Measurements from ENCODE around the gene FRMD7. TPM values are rescaled to one million over a fixed set of nuclear protein-coding genes. Genes with fewer than 3 reads are reported as not detected.
"Not testable (repeated sequence)": the region's sequence is repeated elsewhere in the genome, so short reads cannot be mapped to it uniquely, and the experiment has no call there.

The FRMD7 gene
- total and polyA plus RNA-seq, 5 donors from 2014 or later: not detected

DNA sequence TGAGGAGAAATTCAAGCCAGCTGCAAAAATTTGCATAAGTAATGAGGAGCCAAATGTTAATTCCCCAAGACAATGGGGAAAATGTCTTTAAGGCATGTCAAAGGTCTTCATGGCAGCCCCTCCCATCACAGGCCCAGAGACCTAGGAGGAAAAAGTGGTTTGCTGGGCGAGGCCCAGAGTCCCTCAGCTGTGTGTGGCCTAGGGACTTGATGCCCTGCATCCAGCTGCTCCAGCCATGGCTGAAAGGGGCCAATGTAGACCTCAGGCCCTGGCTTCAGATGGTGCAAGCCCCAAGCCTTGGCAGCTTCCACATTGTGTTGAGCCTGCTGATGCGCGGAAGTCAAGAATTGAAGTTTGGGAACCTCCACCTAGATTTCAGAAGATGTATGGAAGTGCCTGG lies 35.3 kb upstream of the FRMD7 start:
- not testable (repeated sequence) for H3K4me3 ChIP-seq (ENCODE audit: low read depth, low read length); H3K4me1 ChIP-seq (ENCODE audit: control insufficient read depth, insufficient read depth, low read length, poor library complexity, severe bottlenecking); H3K27me3 Mint-ChIP-seq; DNase-seq; H3K9me3 Mint-ChIP-seq; H3K9me3 ChIP-seq (ENCODE audit: control insufficient read depth in 2 of 2, low read length in 2 of 2); H3K27ac ChIP-seq (ENCODE audit: insufficient read depth, low read length, poor library complexity, severe bottlenecking); H3K4me1 Mint-ChIP-seq; H3K27ac Mint-ChIP-seq; ATAC-seq (ENCODE audit: low read depth in 2 of 2); H3K36me3 ChIP-seq (ENCODE audit: control insufficient read depth, insufficient read depth, low read length); H3K27me3 ChIP-seq (ENCODE audit: control insufficient read depth, insufficient read depth, low read length); H3K36me3 Mint-ChIP-seq; H3K4me3 Mint-ChIP-seq

DNA sequence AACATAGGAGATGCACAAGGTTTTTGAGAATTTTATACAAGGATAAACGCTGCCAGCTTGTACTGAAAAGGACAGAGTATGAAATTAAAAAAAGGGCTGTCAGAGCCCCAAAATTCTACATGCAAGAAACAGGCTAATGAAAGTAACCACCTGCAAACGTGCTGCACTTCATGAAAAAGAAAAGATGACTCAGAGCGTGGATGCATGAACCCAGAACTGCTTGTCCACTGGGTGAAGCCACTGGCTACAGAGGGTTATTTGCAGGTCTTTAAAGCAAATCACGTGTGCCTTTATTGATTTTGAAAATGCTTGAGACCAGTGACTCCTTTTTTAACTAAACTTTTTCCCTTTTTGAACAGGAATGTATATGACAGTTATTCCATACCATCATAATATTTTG lies 25.3 kb upstream of the FRMD7 start:
- Histone ChIP-seq H3K9me3 (ENCODE audit: control insufficient read depth in 2 of 2, low read length in 2 of 2) (no peaks in the 10 kb centered on the region), H3K36me3 (ENCODE audit: control insufficient read depth, insufficient read depth, low read length) (no peaks in the 10 kb centered on the region), H3K27me3 (ENCODE audit: control insufficient read depth, insufficient read depth, low read length) (peaks cover 3% of the 10 kb centered on the region), H3K4me1 (ENCODE audit: control insufficient read depth, insufficient read depth, low read length, poor library complexity, severe bottlenecking) (no peaks in the 10 kb centered on the region), H3K4me3 (ENCODE audit: low read depth, low read length) (no peak overlapping the region), H3K27ac (ENCODE audit: insufficient read depth, low read length, poor library complexity, severe bottlenecking) (no peak overlapping the region)
- no peaks in the 10 kb centered on the region for H3K4me1 Mint-ChIP-seq
- H3K9me3 Mint-ChIP-seq: no peaks in the 10 kb centered on the region
- H3K27me3 Mint-ChIP-seq: peaks cover 13% of the 10 kb centered on the region
- no peak overlapping the region for H3K4me3 Mint-ChIP-seq
- DNase-seq (no peak), ATAC-seq (ENCODE audit: low read depth in 2 of 2) (no peak)
- no peak overlapping the region for H3K27ac Mint-ChIP-seq
- H3K36me3 Mint-ChIP-seq: no peaks in the 10 kb centered on the region

DNA sequence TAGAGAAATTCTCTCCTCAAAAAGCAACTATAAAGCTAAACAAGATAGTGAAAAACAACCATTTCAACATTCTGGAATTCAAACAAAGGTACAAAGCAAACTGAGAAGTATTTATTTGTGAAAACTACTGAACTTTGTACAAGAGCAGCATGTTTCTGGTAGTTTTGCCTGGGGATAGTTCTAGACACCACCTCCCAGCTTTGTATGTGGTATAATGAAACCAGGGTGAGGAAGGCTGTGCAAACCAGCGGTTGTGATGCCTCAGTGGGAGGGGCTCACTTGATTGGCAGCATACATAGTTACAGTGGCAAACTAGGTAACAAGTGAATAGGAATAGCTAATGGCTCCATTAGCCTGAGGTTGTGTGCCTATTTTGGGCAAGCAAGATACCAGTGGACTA lies 18.6 kb upstream of the FRMD7 start:
- no peaks in the 10 kb centered on the region for H3K36me3 ChIP-seq (ENCODE audit: control insufficient read depth, insufficient read depth, low read length)
- no peaks in the 10 kb centered on the region for H3K9me3 ChIP-seq (ENCODE audit: control insufficient read depth in 2 of 2, low read length in 2 of 2)
- H3K4me1 ChIP-seq (ENCODE audit: control insufficient read depth, insufficient read depth, low read length, poor library complexity, severe bottlenecking): no peaks in the 10 kb centered on the region
- Mint-ChIP-seq H3K27me3 (peaks cover 32% of the 10 kb centered on the region), H3K27ac (no peak overlapping the region), H3K4me1 (no peaks in the 10 kb centered on the region), H3K36me3 (no peaks in the 10 kb centered on the region), H3K4me3 (no peak overlapping the region), H3K9me3 (no peaks in the 10 kb centered on the region)
- DNase-seq (no peak), ATAC-seq (ENCODE audit: low read depth in 2 of 2) (no peak)
- H3K4me3 ChIP-seq (ENCODE audit: low read depth, low read length): no peak overlapping the region
- no peak overlapping the region for H3K27ac ChIP-seq (ENCODE audit: insufficient read depth, low read length, poor library complexity, severe bottlenecking)
- peaks cover 8% of the 10 kb centered on the region for H3K27me3 ChIP-seq (ENCODE audit: control insufficient read depth, insufficient read depth, low read length)

DNA sequence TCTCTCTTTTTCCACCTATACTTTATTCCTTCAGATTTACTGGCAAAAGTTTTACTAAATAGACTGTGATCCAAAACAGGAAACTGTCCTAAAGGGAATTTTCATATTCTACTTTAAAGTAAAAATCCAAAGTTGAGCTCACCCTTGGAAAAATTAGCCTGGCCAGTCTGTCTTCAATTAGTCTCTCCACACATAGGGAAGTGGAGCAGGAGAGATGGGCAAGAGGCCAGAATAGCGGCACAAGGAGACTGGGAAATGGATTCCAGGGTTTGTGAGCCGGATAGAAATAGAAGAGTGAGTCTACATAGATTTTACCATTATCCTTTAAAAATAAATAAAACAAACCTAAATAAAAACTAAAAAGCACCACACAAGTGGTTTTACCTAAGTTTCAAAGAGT lies 16.2 kb upstream of the FRMD7 start:
- Mint-ChIP-seq H3K9me3 (no peaks in the 10 kb centered on the region), H3K27me3 (peaks cover 25% of the 10 kb centered on the region), H3K36me3 (no peaks in the 10 kb centered on the region), H3K4me3 (no peak overlapping the region), H3K27ac (no peak overlapping the region), H3K4me1 (no peaks in the 10 kb centered on the region)
- no peak for DNase-seq
- no peak for ATAC-seq (ENCODE audit: low read depth in 2 of 2)
- H3K27ac ChIP-seq (ENCODE audit: insufficient read depth, low read length, poor library complexity, severe bottlenecking): no peak overlapping the region
- no peaks in the 10 kb centered on the region for H3K4me1 ChIP-seq (ENCODE audit: control insufficient read depth, insufficient read depth, low read length, poor library complexity, severe bottlenecking)
- H3K36me3 ChIP-seq (ENCODE audit: control insufficient read depth, insufficient read depth, low read length): no peaks in the 10 kb centered on the region
- no peak overlapping the region for H3K4me3 ChIP-seq (ENCODE audit: low read depth, low read length)
- peaks cover 5% of the 10 kb centered on the region for H3K27me3 ChIP-seq (ENCODE audit: control insufficient read depth, insufficient read depth, low read length)
- H3K9me3 ChIP-seq (ENCODE audit: control insufficient read depth in 2 of 2, low read length in 2 of 2): no peaks in the 10 kb centered on the region

DNA sequence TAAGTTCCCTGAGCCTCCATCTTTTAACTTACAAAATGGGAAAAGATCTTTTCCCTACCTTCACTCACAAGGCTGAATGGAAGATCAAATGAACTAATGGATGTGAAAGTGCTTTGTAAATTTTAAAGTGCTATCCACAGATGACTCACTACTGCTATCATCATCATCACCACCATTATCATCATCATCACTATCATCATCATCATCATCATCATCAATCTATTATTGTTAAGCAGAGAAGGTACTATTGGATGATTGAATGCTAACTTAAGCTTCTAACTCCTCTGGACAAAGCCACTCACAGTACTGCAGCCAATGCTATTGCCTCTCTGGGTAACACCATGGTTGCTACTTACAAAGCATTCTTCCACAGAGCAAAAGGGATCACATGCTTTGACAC lies 1.9 kb downstream of the FRMD7 start:
- Mint-ChIP-seq H3K27me3 (peaks cover 8% of the 10 kb centered on the region), H3K4me1 (no peaks in the 10 kb centered on the region), H3K9me3 (no peaks in the 10 kb centered on the region), H3K27ac (no peak overlapping the region), H3K36me3 (no peaks in the 10 kb centered on the region), H3K4me3 (no peak overlapping the region)
- Histone ChIP-seq H3K9me3 (ENCODE audit: control insufficient read depth in 2 of 2, low read length in 2 of 2) (no peaks in the 10 kb centered on the region), H3K27me3 (ENCODE audit: control insufficient read depth, insufficient read depth, low read length) (no peaks in the 10 kb centered on the region), H3K36me3 (ENCODE audit: control insufficient read depth, insufficient read depth, low read length) (no peaks in the 10 kb centered on the region), H3K4me3 (ENCODE audit: low read depth, low read length) (no peak overlapping the region), H3K27ac (ENCODE audit: insufficient read depth, low read length, poor library complexity, severe bottlenecking) (no peak overlapping the region), H3K4me1 (ENCODE audit: control insufficient read depth, insufficient read depth, low read length, poor library complexity, severe bottlenecking) (no peaks in the 10 kb centered on the region)
- no peak for DNase-seq
- ATAC-seq (ENCODE audit: low read depth in 2 of 2): no peak

DNA sequence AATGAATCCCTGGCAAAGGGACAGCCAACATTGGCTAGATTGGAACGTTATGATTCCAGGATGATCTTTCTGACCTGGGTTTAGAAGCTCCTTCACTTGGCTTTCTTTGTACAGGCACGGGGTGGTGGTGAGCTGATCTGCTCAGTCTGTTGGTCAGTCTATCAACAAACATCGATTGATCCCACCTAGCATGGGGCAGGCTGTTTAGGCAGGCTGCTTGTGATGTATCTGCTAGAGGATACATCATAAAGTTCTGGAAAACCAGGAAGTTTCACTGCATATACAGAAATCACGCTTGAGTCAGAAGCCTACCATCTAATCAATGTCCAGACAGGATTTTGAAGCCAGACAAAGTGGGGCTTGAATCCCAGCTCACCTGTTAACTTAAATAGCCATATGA lies 6.9 kb downstream of the FRMD7 start:
- Mint-ChIP-seq H3K9me3 (no peaks in the 10 kb centered on the region), H3K27ac (no peak overlapping the region), H3K4me1 (no peaks in the 10 kb centered on the region), H3K36me3 (no peaks in the 10 kb centered on the region), H3K4me3 (no peak overlapping the region), H3K27me3 (no peaks in the 10 kb centered on the region)
- no peaks in the 10 kb centered on the region for H3K27me3 ChIP-seq (ENCODE audit: control insufficient read depth, insufficient read depth, low read length)
- ATAC-seq (ENCODE audit: low read depth in 2 of 2): no peak
- no peaks in the 10 kb centered on the region for H3K36me3 ChIP-seq (ENCODE audit: control insufficient read depth, insufficient read depth, low read length)
- H3K27ac ChIP-seq (ENCODE audit: insufficient read depth, low read length, poor library complexity, severe bottlenecking): no peak overlapping the region
- no peaks in the 10 kb centered on the region for H3K4me1 ChIP-seq (ENCODE audit: control insufficient read depth, insufficient read depth, low read length, poor library complexity, severe bottlenecking)
- H3K4me3 ChIP-seq (ENCODE audit: low read depth, low read length): no peak overlapping the region
- H3K9me3 ChIP-seq (ENCODE audit: control insufficient read depth in 2 of 2, low read length in 2 of 2): no peaks in the 10 kb centered on the region
- no peak for DNase-seq

DNA sequence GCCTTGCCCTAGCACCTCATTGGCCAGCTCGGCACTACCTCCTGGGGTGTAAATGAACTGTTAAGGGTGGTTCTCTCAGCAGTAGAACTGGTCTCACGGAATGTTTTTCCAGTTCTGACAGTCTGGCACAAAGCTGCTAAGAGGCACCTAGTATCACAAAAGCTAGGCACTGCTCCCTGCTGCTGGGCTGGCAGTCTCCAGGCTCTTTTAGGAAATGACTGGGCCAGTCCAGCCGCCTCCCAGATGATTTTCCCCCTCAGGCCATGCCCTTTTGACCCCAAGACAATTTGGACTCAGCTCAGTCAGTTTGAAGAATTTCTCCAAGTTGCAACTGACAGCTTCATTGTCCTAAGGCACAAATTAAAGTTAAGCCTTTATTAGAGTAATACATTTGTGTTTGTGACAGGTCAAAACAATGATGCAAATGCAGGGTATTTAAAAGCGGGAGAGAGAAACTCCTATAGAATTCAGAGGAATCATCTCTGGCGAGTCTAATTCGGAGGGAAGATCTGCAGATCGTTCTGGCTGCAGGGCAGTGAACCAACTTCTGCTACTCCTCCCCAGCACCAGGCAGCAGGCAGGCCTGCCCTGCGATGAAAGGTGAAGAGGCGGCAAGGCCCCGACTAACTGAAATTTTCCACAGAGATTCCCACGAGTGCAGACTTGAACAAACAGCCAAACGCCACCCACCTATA lies 7.9 kb downstream of the FRMD7 start:
- H3K27me3 Mint-ChIP-seq: no peaks in the 10 kb centered on the region
- H3K36me3 ChIP-seq (ENCODE audit: control insufficient read depth, insufficient read depth, low read length): no peaks in the 10 kb centered on the region
- ATAC-seq (ENCODE audit: low read depth in 2 of 2) (no peak), DNase-seq (no peak)
- H3K4me3 ChIP-seq (ENCODE audit: low read depth, low read length): no peak overlapping the region
- no peak overlapping the region for H3K27ac ChIP-seq (ENCODE audit: insufficient read depth, low read length, poor library complexity, severe bottlenecking)
- H3K4me3 Mint-ChIP-seq: no peak overlapping the region
- H3K4me1 Mint-ChIP-seq: no peaks in the 10 kb centered on the region
- no peaks in the 10 kb centered on the region for H3K27me3 ChIP-seq (ENCODE audit: control insufficient read depth, insufficient read depth, low read length)
- no peaks in the 10 kb centered on the region for H3K9me3 ChIP-seq (ENCODE audit: control insufficient read depth in 2 of 2, low read length in 2 of 2)
- H3K4me1 ChIP-seq (ENCODE audit: control insufficient read depth, insufficient read depth, low read length, poor library complexity, severe bottlenecking): no peaks in the 10 kb centered on the region
- no peaks in the 10 kb centered on the region for H3K36me3 Mint-ChIP-seq
- H3K9me3 Mint-ChIP-seq: no peaks in the 10 kb centered on the region
- no peak overlapping the region for H3K27ac Mint-ChIP-seq

DNA sequence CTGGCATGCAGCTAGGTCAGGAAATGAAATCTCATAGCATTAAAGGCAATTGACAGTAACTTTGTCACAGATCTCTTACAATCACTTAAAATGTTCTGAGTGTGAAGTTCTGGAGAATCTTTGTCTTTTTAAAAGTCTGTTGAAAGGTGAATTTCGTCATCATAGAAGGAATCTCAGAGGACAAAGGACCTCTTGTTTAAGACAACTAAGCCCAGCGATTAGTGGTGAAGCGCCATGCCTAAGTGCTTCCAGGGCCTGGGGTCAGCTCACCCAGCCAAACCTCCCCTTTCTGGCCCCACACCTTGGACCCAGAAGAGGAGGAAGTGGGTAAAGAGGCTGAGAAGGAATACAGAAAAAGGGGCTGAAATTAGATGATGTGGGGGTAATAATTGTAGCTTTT lies 8.5 kb downstream of the FRMD7 start:
- ATAC-seq (ENCODE audit: low read depth in 2 of 2): no peak
- Mint-ChIP-seq H3K27ac (no peak overlapping the region), H3K9me3 (no peaks in the 10 kb centered on the region)

More for the DNA sequence above, 8.5 kb downstream of the FRMD7 start:
- Mint-ChIP-seq H3K4me1 (no peaks in the 10 kb centered on the region), H3K27me3 (no peaks in the 10 kb centered on the region), H3K36me3 (no peaks in the 10 kb centered on the region), H3K4me3 (no peak overlapping the region)
- DNase-seq: no peak
- H3K4me3 ChIP-seq (ENCODE audit: low read depth, low read length): no peak overlapping the region
- H3K27me3 ChIP-seq (ENCODE audit: control insufficient read depth, insufficient read depth, low read length): no peaks in the 10 kb centered on the region
- H3K4me1 ChIP-seq (ENCODE audit: control insufficient read depth, insufficient read depth, low read length, poor library complexity, severe bottlenecking): no peaks in the 10 kb centered on the region
- H3K9me3 ChIP-seq (ENCODE audit: control insufficient read depth in 2 of 2, low read length in 2 of 2): no peaks in the 10 kb centered on the region
- no peak overlapping the region for H3K27ac ChIP-seq (ENCODE audit: insufficient read depth, low read length, poor library complexity, severe bottlenecking)
- H3K36me3 ChIP-seq (ENCODE audit: control insufficient read depth, insufficient read depth, low read length): no peaks in the 10 kb centered on the region
